Progenitor cell of endocrine pancreas (in vitro differentiated cells): Measurements from ENCODE around the gene MIOS. TPM values are rescaled to one million over a fixed set of nuclear protein-coding genes. Genes with fewer than 3 reads are reported as not detected.

Source experiments
- DNase-seq: peaks from one replicate; pipeline ENCODE4 v3.0.0; 2021; ENCODE audit warnings: low spot score; ENCODE audit not compliant: unreplicated experiment
- H3K27ac Mint-ChIP-seq: 2 replicates; pipeline ENCODE4 v1.8.0; 2021; ENCODE audit warnings: mild to moderate bottlenecking, moderate library complexity, mixed read lengths
- H3K27me3 Mint-ChIP-seq: 2 replicates; pipeline ENCODE4 v1.8.0; 2021; ENCODE audit warnings: mixed read lengths
- H3K36me3 Mint-ChIP-seq: 2 replicates; pipeline ENCODE4 v1.8.0; 2022; ENCODE audit warnings: mixed read lengths; ENCODE audit not compliant: insufficient read depth
- H3K4me1 Mint-ChIP-seq: 2 replicates; pipeline ENCODE4 v1.8.0; 2021; ENCODE audit warnings: low read depth, mixed read lengths
- H3K4me3 Mint-ChIP-seq: 2 replicates; pipeline ENCODE4 v1.8.0; 2021; ENCODE audit warnings: low read depth, mild to moderate bottlenecking, moderate library complexity, mixed read lengths
- H3K9me3 Mint-ChIP-seq: 2 replicates; pipeline ENCODE4 v1.8.0; 2021; ENCODE audit warnings: low read depth, mixed read lengths
- total RNA-seq: library from RNA; stranded (reverse); gene quantifications from 2 replicates; pipeline ENCODE4 v1.2.1, GENCODE V29; 2021
- TF ChIP-seq, protein P1 (sequence below): fragments of 200-600 bp; sonication (generic); IDR thresholded peaks from one replicate; pipeline ENCODE4 v1.5.0; 2021; ENCODE audit warnings: antibody characterized with exemption, mild to moderate bottlenecking; ENCODE audit not compliant: unreplicated experiment

Gene MIOS
- total RNA-seq, 1 donor from 2014 or later: 62.0 TPM

GRCh38 chr7:7522421-7522820, 44.3 kb upstream of the MIOS start:
- TF ChIP-seq, protein P1, sequence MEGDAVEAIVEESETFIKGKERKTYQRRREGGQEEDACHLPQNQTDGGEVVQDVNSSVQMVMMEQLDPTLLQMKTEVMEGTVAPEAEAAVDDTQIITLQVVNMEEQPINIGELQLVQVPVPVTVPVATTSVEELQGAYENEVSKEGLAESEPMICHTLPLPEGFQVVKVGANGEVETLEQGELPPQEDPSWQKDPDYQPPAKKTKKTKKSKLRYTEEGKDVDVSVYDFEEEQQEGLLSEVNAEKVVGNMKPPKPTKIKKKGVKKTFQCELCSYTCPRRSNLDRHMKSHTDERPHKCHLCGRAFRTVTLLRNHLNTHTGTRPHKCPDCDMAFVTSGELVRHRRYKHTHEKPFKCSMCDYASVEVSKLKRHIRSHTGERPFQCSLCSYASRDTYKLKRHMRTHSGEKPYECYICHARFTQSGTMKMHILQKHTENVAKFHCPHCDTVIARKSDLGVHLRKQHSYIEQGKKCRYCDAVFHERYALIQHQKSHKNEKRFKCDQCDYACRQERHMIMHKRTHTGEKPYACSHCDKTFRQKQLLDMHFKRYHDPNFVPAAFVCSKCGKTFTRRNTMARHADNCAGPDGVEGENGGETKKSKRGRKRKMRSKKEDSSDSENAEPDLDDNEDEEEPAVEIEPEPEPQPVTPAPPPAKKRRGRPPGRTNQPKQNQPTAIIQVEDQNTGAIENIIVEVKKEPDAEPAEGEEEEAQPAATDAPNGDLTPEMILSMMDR: no peak
- no peak overlapping the region for H3K4me3 Mint-ChIP-seq
- H3K4me1 Mint-ChIP-seq: peaks cover 26% of the 10 kb centered on the region
- peaks cover 7% of the 10 kb centered on the region for H3K9me3 Mint-ChIP-seq
- H3K27ac Mint-ChIP-seq: no peak overlapping the region
- no peaks in the 10 kb centered on the region for H3K27me3 Mint-ChIP-seq
- H3K36me3 Mint-ChIP-seq: peaks cover 13% of the 10 kb centered on the region
- no peak for DNase-seq

DNA sequence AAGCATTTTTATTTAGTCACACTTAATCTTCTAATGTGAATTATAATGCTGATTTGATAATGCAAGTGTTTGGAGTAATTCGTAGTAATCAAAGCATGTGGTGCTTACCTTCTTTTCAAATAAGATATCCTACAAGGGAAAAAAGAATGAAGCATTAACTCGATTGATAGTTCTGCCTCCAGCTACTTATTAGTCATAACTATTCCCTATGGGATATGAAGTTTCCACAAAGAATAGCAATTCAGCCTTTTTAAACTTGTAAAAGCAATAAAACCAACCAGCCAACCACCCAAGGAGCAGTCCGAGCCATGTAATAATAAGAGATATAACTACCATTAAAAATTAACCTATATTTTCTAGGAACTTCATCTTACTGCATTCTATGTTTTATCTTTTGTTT, 42.6 kb upstream of the MIOS start:
- TF ChIP-seq, protein P1: no peak
- H3K27me3 Mint-ChIP-seq: no peaks in the 10 kb centered on the region
- peaks cover 7% of the 10 kb centered on the region for H3K9me3 Mint-ChIP-seq
- no peak for DNase-seq
- peaks cover 13% of the 10 kb centered on the region for H3K4me1 Mint-ChIP-seq
- peaks cover 13% of the 10 kb centered on the region for H3K36me3 Mint-ChIP-seq
- no peak overlapping the region for H3K4me3 Mint-ChIP-seq
- H3K27ac Mint-ChIP-seq: no peak overlapping the region

DNA sequence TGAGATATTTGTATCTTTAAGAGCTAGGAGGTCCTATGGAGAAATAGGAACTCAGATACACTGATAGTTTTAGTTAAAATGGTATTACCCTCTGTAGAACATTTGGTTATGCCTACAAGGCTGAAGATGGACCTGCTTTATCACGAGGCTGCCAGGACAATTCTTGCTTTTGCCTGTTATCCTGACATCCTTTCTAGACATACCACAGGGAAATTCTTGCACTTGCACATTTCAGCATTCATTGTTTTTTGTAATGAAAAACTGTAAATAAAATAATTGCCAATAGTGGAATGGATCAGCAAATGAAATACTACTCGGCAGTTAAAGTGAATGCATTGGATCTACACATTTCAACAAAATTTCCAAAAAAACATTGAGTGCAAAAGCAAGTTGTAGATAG, 40.7 kb upstream of the MIOS start:
- TF ChIP-seq, protein P1: no peak
- DNase-seq: no peak
- Mint-ChIP-seq H3K9me3 (peaks cover 7% of the 10 kb centered on the region), H3K27ac (no peak overlapping the region), H3K27me3 (no peaks in the 10 kb centered on the region), H3K4me1 (peaks cover 18% of the 10 kb centered on the region), H3K4me3 (no peak overlapping the region), H3K36me3 (peaks cover 11% of the 10 kb centered on the region)

GRCh38 chr7:7527047-7527446, 39.6 kb upstream of the MIOS start:
- peaks cover 7% of the 10 kb centered on the region for H3K9me3 Mint-ChIP-seq

DNA sequence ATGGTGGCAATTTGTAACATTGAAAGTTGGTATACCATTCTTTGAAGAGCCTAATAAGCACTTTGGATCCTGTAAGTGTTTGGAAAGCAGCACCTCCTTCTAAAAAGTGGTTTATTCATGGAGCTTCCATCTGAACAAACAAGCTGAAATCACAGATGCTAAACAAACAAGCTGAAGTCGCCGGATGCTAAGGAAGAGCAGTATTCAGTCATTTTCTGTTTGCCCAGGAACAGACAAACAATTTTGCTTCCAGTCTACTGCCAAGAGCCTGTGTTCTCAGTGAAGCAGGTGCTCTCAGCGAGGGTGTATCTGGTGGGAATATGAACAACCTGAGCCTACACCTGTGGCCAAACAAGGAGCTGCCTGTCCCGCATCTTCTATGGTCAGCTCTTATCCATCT, 37.4 kb upstream of the MIOS start:
- H3K27ac Mint-ChIP-seq: peak overlapping the region; percentile 71
- TF ChIP-seq, protein P1: no peak
- H3K4me1 Mint-ChIP-seq: peaks cover 13% of the 10 kb centered on the region
- no peaks in the 10 kb centered on the region for H3K27me3 Mint-ChIP-seq
- no peak overlapping the region for H3K4me3 Mint-ChIP-seq
- no peak for DNase-seq
- peaks cover 7% of the 10 kb centered on the region for H3K9me3 Mint-ChIP-seq
- peaks cover 9% of the 10 kb centered on the region for H3K36me3 Mint-ChIP-seq

More at GRCh38 chr7:7527047-7527446, 39.6 kb upstream of the MIOS start:
- H3K36me3 Mint-ChIP-seq: peaks cover 9% of the 10 kb centered on the region
- H3K27ac Mint-ChIP-seq: no peak overlapping the region
- DNase-seq: no peak
- TF ChIP-seq, protein P1: no peak
- peaks cover 13% of the 10 kb centered on the region for H3K4me1 Mint-ChIP-seq
- H3K4me3 Mint-ChIP-seq: no peak overlapping the region
- no peaks in the 10 kb centered on the region for H3K27me3 Mint-ChIP-seq
